Fibroblast of pulmonary artery (primary cell): ENCODE data around the gene CCDC183.
"Not testable (repeated sequence)": the region's sequence is repeated elsewhere in the genome, so short reads cannot be mapped to it uniquely, and the experiment has no call there.

ENCODE experiments used
- DNase-seq: peaks from one replicate; pipeline ENCODE4 v3.0.0-alpha.2; 2010; ENCODE audit warnings: low read depth
- H3K4me3 ChIP-seq: replicated peaks from 2 replicates; pipeline ENCODE4 v1.5.1; 2011; ENCODE audit warnings: low read depth, mild to moderate bottlenecking, control low read depth, low read length, moderate library complexity
- CTCF ChIP-seq: IDR thresholded peaks from 2 replicates; pipeline ENCODE4 v1.5.1; 2011; ENCODE audit warnings: mild to moderate bottlenecking, control low read depth, low read length, inconsistent platforms; ENCODE audit errors: missing control alignments

CCDC183 gene

GRCh38 chr9:136835162-136835931 is 39.2 kb downstream of the CCDC183 start:
- H3K4me3 ChIP-seq = no peak overlapping the region
- no peak for TF ChIP-seq CTCF
- no peak for DNase-seq

DNA sequence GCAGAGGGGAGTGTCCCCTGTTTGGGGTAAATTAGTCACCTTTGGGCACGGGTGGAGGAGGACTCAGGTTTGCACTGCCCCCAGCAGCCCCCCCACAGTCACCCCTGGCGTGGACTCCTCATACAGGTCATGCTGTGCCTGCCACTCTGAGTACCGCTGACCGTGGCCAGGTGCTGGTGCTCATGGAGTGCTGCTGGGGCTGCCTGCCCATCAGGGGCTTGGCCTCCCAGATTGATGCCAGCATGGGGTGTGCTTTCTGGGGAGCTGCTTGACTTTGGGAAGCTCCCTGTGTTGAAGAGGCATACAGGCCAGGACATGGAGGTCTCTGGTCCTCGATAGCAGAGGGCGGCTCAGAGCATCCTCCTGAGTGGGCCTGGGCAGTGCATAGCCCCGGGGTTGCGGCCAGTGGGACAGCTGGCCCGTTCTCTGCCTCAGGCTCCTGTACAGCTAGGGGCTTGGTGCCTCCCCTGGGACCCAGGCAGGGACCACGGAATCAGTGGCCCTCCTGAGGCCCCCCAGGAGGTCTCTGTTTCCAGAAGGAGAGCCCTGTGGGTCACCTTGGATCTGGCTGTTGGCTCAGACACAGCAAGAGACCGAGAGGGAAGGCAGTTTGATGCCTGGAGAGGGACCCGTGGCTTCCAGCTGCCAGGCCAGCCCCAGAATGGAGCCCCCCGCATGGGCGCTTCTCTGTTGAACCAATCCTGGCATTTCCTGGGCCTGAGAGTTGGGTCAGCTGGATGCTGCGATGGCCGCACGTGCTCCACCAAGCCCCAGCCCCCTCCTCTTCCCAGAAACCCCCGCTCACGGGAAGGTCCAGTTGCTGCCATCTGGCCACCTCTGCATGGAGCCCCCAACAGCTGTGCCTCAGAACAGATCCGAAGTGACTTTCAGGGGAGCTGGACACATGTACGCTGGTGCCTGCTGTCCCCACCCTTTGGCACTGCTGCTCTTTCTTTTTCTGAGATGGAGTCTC is 40.1 kb downstream of the CCDC183 start:
- no peak overlapping the region for H3K4me3 ChIP-seq
- no peak for TF ChIP-seq CTCF
- DNase-seq = no peak

DNA sequence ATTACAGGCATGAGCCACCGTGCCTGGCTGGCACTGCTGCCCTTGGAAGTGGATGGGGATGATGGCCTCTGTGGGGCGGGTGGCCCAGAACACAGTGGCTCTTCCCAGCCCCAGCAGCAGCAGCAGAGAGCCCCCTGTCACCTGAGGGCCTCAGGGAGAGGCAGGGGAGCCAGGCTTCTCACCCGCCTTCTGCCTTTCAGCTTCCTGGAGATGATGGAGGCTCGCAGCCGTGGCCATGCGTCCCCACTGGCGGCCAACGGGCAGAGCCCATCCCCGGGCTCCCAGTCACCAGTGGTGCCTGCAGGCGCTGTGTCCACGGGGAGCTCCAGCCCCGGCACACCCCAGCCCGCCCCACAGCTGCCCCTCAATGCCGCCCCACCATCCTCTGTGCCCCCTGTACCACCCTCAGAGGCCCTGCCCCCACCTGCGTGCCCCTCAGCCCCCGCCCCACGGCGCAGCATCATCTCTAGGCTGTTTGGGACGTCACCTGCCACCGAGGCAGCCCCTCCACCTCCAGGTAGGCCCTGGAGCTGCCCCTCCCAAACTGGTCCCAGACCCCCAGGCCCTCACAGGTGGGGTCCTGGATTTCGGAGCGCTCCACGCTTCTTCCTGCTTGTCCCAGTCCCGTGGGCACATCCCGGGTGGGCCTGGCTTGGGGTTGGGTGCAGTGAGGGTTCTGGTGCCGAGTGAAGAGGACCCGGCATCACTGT is 41.2 kb downstream of the CCDC183 start:
- DNase-seq = no peak
- no peak for TF ChIP-seq CTCF

GRCh38 chr9:136837856-136838277 is 41.7 kb downstream of the CCDC183 start:
- not testable (repeated sequence) for DNase-seq, H3K4me3 ChIP-seq

More for the DNA sequence above, 41.2 kb downstream of the CCDC183 start:
- H3K4me3 ChIP-seq = no peak overlapping the region

- TF ChIP-seq CTCF = no peak
- H3K4me3 ChIP-seq = no peak overlapping the region
- no peak for DNase-seq
Measured at GRCh38 chr9:136838314-136839228, 42.4 kb downstream of the CCDC183 start.

- DNase-seq = no peak
- H3K4me3 ChIP-seq = no peak overlapping the region
- TF ChIP-seq CTCF = no peak
Measured at GRCh38 chr9:136839229-136840139, 43.3 kb downstream of the CCDC183 start.
